GM23338 (cell line): Measurements from ENCODE around the gene CCDC12. TPM values are rescaled to one million over a fixed set of nuclear protein-coding genes. Genes with fewer than 3 reads are reported as not detected.

Experiments used
- ATAC-seq: fragments of 200-7000 bp; cut with Tn5 transposase; 3 replicates; pipeline ENCODE4 v1.9.1; 2020
- DNase-seq: peaks from one replicate; pipeline ENCODE4 v3.0.0-alpha.2; 2015; ENCODE audit warnings: low spot score
- H2AFZ ChIP-seq: fragments of 200-600 bp; sonication (generic); 2 replicates; pipeline ENCODE4 v1.8.0; 2016; ENCODE audit warnings: antibody characterized with exemption, mild to moderate bottlenecking, moderate library complexity
- H3F3A ChIP-seq: fragments of 200-600 bp; sonication (generic); replicated peaks from 2 replicates; pipeline ENCODE4 v1.8.0; 2017; ENCODE audit warnings: antibody characterized with exemption, mixed run types, low read depth
- H3K27ac ChIP-seq: fragments of 200-600 bp; sonication (generic); 2 replicates; pipeline ENCODE4 v1.6.1; 2016; ENCODE audit warnings: low read depth
- H3K27me3 ChIP-seq: fragments of 200-600 bp; sonication (generic); 2 replicates; pipeline ENCODE4 v1.8.0; 2016; ENCODE audit warnings: mild to moderate bottlenecking, mixed run types, moderate library complexity; ENCODE audit not compliant: insufficient read depth
- H3K36me3 ChIP-seq: fragments of 200-600 bp; sonication (generic); 2 replicates; pipeline ENCODE4 v1.8.0; 2016; ENCODE audit warnings: mild to moderate bottlenecking; ENCODE audit not compliant: insufficient read depth
- H3K4me1 ChIP-seq: fragments of 200-600 bp; sonication (generic); 2 replicates; pipeline ENCODE4 v1.8.0; 2016; ENCODE audit warnings: mild to moderate bottlenecking, moderate library complexity; ENCODE audit not compliant: insufficient read depth
- H3K4me2 ChIP-seq: fragments of 200-600 bp; sonication (generic); 2 replicates; pipeline ENCODE4 v1.7.1; 2017; ENCODE audit warnings: mixed run types
- H3K4me3 ChIP-seq: fragments of 200-600 bp; sonication (generic); 2 replicates; pipeline ENCODE4 v1.6.1; 2016; ENCODE audit warnings: mixed run types
- H3K79me2 ChIP-seq: fragments of 200-600 bp; sonication (generic); replicated peaks from 2 replicates; pipeline ENCODE4 v1.8.0; 2017; ENCODE audit warnings: mild to moderate bottlenecking; ENCODE audit not compliant: insufficient read depth
- H3K9me2 ChIP-seq: fragments of 200-600 bp; sonication (generic); 2 replicates; pipeline ENCODE4 v1.8.0; 2017; ENCODE audit not compliant: insufficient read depth
- H4K20me1 ChIP-seq: fragments of 200-600 bp; sonication (generic); replicated peaks from 2 replicates; pipeline ENCODE4 v1.8.0; 2017; ENCODE audit warnings: mild to moderate bottlenecking; ENCODE audit not compliant: insufficient read depth
- H3K27ac Mint-ChIP-seq: 2 replicates; pipeline ENCODE4 v1.8.0; 2020; ENCODE audit warnings: inconsistent platforms, mild to moderate bottlenecking, moderate library complexity, mixed read lengths
- H3K27me3 Mint-ChIP-seq: 3 replicates; pipeline ENCODE4 v1.8.0; 2022; ENCODE audit warnings: low read depth, mild to moderate bottlenecking, moderate library complexity, mixed read lengths, inconsistent platforms; ENCODE audit not compliant: insufficient read depth, poor library complexity
- H3K36me3 Mint-ChIP-seq: 3 replicates; pipeline ENCODE4 v1.8.0; 2021; ENCODE audit warnings: low read depth, mild to moderate bottlenecking, inconsistent platforms, moderate library complexity, mixed read lengths
- H3K4me1 Mint-ChIP-seq: 3 replicates; pipeline ENCODE4 v1.8.0; 2020; ENCODE audit warnings: mild to moderate bottlenecking, inconsistent platforms, mixed read lengths
- H3K4me3 Mint-ChIP-seq: 3 replicates; pipeline ENCODE4 v1.8.0; 2021; ENCODE audit warnings: moderate library complexity, mild to moderate bottlenecking, inconsistent platforms, mixed read lengths
- H3K9me3 Mint-ChIP-seq: 3 replicates; pipeline ENCODE4 v1.8.0; 2020; ENCODE audit warnings: moderate library complexity, mild to moderate bottlenecking, inconsistent platforms, mixed read lengths
- CTCF ChIP-seq, 2 experiments: fragments of 200-600 bp in 1 of 2; sonication (generic) in 1 of 2; conservative IDR thresholded peaks; 2 replicates each; pipeline versions ENCODE4 v1.5.1 to v1.6.1; 2016 to 2017; ENCODE audit warnings: antibody characterized with exemption in 2 of 2, low read depth in 2 of 2, mild to moderate bottlenecking in 2 of 2, moderate library complexity in 1 of 2
- JUNB ChIP-seq: IDR thresholded peaks from one replicate; pipeline ENCODE4 v1.6.1; 2016; ENCODE audit warnings: antibody characterized with exemption; ENCODE audit not compliant: unreplicated experiment
- POLR2AphosphoS5 ChIP-seq: IDR thresholded peaks from 2 replicates; pipeline ENCODE4 v1.6.1; 2016; ENCODE audit warnings: antibody characterized with exemption, low read depth
- STAT1 ChIP-seq: IDR thresholded peaks from one replicate; pipeline ENCODE4 v1.6.1; 2016; ENCODE audit warnings: antibody characterized with exemption; ENCODE audit not compliant: unreplicated experiment
- ZNF114 ChIP-seq: fragments of 250-450 bp; sonication (Bioruptor Pico); IDR thresholded peaks from 2 replicates; pipeline ENCODE4 v1.5.0; 2020; ENCODE audit warnings: mild to moderate bottlenecking, moderate library complexity
- ZNF462 ChIP-seq: fragments of 250-450 bp; sonication (Bioruptor Pico); IDR thresholded peaks from 2 replicates; pipeline ENCODE4 v1.5.0; 2020; ENCODE audit warnings: mild to moderate bottlenecking, moderate library complexity
- polyA plus RNA-seq: library from polyadenylated mRNA; unstranded; fragments of >200 nt; fragmentation: Nextera tagmentation; extraction: Ambion mirVana; gene quantifications from 2 replicates; pipeline ENCODE4 v1.2.1, GENCODE V29; 2016
- total RNA-seq: library from RNA; depleted of rRNA; stranded (reverse); fragments of >200 nt; shearing (Covaris generic); gene quantifications from 2 replicates; pipeline ENCODE4 v1.2.3, GENCODE V29; 2014
- TF ChIP-seq, protein P1 (sequence below): IDR thresholded peaks from one replicate; pipeline ENCODE4 v1.6.1; 2018; ENCODE audit warnings: antibody characterized with exemption; ENCODE audit not compliant: unreplicated experiment

The CCDC12 gene
- total and polyA plus RNA-seq, 2 experiments from 2014 or later = 42.9 to 133 TPM

DNA sequence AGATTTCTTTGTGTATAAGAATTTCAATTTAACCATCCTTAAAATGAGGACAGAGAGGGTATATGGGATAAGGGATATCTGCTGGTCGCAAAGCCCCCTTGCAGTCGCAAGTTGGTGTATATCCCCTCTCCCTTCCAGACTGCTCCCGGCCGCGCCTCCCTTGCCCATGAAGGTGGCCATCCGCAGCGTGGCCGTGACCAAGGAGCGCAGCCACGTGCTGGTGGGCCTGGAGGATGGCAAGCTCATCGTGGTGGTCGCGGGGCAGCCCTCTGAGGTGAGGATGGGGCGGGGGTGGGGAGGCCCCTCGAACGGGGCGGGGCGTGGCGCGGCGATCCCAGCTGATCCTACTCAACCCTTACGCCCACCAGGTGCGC lies 32.3 kb upstream of the CCDC12 start (continued):
- TF ChIP-seq, protein P1, sequence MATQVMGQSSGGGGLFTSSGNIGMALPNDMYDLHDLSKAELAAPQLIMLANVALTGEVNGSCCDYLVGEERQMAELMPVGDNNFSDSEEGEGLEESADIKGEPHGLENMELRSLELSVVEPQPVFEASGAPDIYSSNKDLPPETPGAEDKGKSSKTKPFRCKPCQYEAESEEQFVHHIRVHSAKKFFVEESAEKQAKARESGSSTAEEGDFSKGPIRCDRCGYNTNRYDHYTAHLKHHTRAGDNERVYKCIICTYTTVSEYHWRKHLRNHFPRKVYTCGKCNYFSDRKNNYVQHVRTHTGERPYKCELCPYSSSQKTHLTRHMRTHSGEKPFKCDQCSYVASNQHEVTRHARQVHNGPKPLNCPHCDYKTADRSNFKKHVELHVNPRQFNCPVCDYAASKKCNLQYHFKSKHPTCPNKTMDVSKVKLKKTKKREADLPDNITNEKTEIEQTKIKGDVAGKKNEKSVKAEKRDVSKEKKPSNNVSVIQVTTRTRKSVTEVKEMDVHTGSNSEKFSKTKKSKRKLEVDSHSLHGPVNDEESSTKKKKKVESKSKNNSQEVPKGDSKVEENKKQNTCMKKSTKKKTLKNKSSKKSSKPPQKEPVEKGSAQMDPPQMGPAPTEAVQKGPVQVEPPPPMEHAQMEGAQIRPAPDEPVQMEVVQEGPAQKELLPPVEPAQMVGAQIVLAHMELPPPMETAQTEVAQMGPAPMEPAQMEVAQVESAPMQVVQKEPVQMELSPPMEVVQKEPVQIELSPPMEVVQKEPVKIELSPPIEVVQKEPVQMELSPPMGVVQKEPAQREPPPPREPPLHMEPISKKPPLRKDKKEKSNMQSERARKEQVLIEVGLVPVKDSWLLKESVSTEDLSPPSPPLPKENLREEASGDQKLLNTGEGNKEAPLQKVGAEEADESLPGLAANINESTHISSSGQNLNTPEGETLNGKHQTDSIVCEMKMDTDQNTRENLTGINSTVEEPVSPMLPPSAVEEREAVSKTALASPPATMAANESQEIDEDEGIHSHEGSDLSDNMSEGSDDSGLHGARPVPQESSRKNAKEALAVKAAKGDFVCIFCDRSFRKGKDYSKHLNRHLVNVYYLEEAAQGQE = no peak
- TF ChIP-seq ZNF462 (CRISPR knock-in tag) = no peak
- TF ChIP-seq JUNB = no peak
- no peak for TF ChIP-seq POLR2AphosphoS5

GRCh38 chr3:47008234-47008796 lies 31.8 kb upstream of the CCDC12 start:
- Histone ChIP-seq H3K4me2 (peak overlapping the region; percentile 94), H3K36me3 (no peaks in the 10 kb centered on the region; the same call in 1 of the 2 replicates), H3K79me2 (no peaks in the 10 kb centered on the region), H3K4me3 (peak overlapping the region; percentile 72), H3K27me3 (no peaks in the 10 kb centered on the region), H3K4me1 (no peaks in the 10 kb centered on the region), H2AFZ (no peak overlapping the region), H3F3A (peaks cover 10% of the 10 kb centered on the region; the same call in 1 of the 2 replicates), H4K20me1 (no peaks in the 10 kb centered on the region; the same call in 1 of the 2 replicates), H3K9me2 (peaks cover 9% of the 10 kb centered on the region; the same call in 1 of the 2 replicates), H3K27ac (no peak overlapping the region)
- Mint-ChIP-seq H3K27ac (no peak overlapping the region), H3K9me3 (no peaks in the 10 kb centered on the region), H3K4me1 (peaks cover 10% of the 10 kb centered on the region; the same call in 2 of the 3 replicates), H3K36me3 (peaks cover 18% of the 10 kb centered on the region), H3K4me3 (peak overlapping the region; percentile 69), H3K27me3 (peaks cover 11% of the 10 kb centered on the region)
- ATAC-seq = no peak
- no peak for DNase-seq
- TF ChIP-seq ZNF114 (CRISPR knock-in tag) (no peak), JUNB (no peak), CTCF (conservative IDR thresholded peaks at IDR 0.05; ENCODE audit: low read depth in 2 of 2) (no peak), STAT1 (no peak)
- TF ChIP-seq, protein P1 = no peak
